WTC11 (cell line): ENCODE results near the gene CISTR.

Source experiments
- AFF4 ChIP-seq: sonication (generic); formaldehyde crosslinking; IDR thresholded peaks from 2 replicates; pipeline ENCODE4 v1.8.1; 2023; ENCODE audit warnings: mild to moderate bottlenecking, missing genetic modification reagents, borderline replicate concordance
- ATF2 ChIP-seq: sonication (generic); formaldehyde crosslinking; IDR thresholded peaks from 2 replicates; pipeline ENCODE4 v1.8.1; 2022; ENCODE audit warnings: low read depth, missing genetic modification reagents, borderline replicate concordance
- CTCF ChIP-seq: fragments of 200-600 bp; IDR thresholded peaks from 2 replicates; pipeline ENCODE4 v1.8.0; 2022; ENCODE audit warnings: antibody characterized with exemption
- ETV6 ChIP-seq: sonication (generic); formaldehyde crosslinking; IDR thresholded peaks from 2 replicates; pipeline ENCODE4 v1.8.1; 2022; ENCODE audit warnings: mild to moderate bottlenecking, missing genetic modification reagents
- FOXJ3 ChIP-seq: sonication (generic); formaldehyde crosslinking; IDR thresholded peaks from 2 replicates; pipeline ENCODE4 v1.9.0; 2021; ENCODE audit warnings: missing genetic modification reagents, mild to moderate bottlenecking, borderline replicate concordance
- MAX ChIP-seq: sonication (generic); formaldehyde crosslinking; IDR thresholded peaks from 2 replicates; pipeline ENCODE4 v1.8.0; 2022; ENCODE audit warnings: mild to moderate bottlenecking, missing genetic modification reagents
- NR1H2 ChIP-seq: sonication (generic); formaldehyde crosslinking; IDR thresholded peaks from 2 replicates; pipeline ENCODE4 v1.9.0; 2021; ENCODE audit warnings: mild to moderate bottlenecking, moderate library complexity, missing genetic modification reagents
- NR2C2 ChIP-seq: sonication (generic); formaldehyde crosslinking; IDR thresholded peaks from 2 replicates; pipeline ENCODE4 v1.8.0; 2022; ENCODE audit warnings: mild to moderate bottlenecking, missing genetic modification reagents
- ZNF263 ChIP-seq: sonication (generic); formaldehyde crosslinking; IDR thresholded peaks from 2 replicates; pipeline ENCODE4 v1.8.1; 2022; ENCODE audit warnings: low read depth, mild to moderate bottlenecking, moderate library complexity, missing genetic modification reagents

GRCh38 chr12:53758081-53758729, 6.4 kb upstream of the CISTR start:
- no peak for TF ChIP-seq CTCF
- TF ChIP-seq NR1H2 (CRISPR knock-in tag), result no peak
- TF ChIP-seq ZNF263, result no peak
- no peak for TF ChIP-seq MAX (CRISPR knock-in tag)
- no peak for TF ChIP-seq ETV6 (CRISPR knock-in tag)
- TF ChIP-seq AFF4 (CRISPR knock-in tag), result no peak
- TF ChIP-seq FOXJ3 (CRISPR knock-in tag), result no peak
- no peak for TF ChIP-seq ATF2
- TF ChIP-seq NR2C2 (CRISPR knock-in tag), result no peak
